HEK293 (cell line): ENCODE data around the gene TNFRSF8.

Source experiments
- CTCF ChIA-PET: fragments of 350-600 bp; formaldehyde crosslinking; extraction: SDS; loops from one replicate; lab custom pipeline; 2021; ENCODE audit warnings: antibody characterized with exemption; lab: Yijun Ruan, JAX
- POLR2A ChIA-PET: fragments of 300-600 bp; formaldehyde crosslinking; extraction: SDS; loops from one replicate; lab custom pipeline; 2020; ENCODE audit warnings: antibody characterized with exemption, inconsistent platforms; lab: Yijun Ruan, JAX
- H3K27ac ChIP-seq: fragments of 200-500 bp; sonication (Bioruptor generic); 2 replicates; pipeline ENCODE4 v1.5.1; 2014; ENCODE audit warnings: low read depth, low read length, control low read depth, inconsistent platforms; ENCODE audit errors: extremely low read depth
- H3K36me3 ChIP-seq, 2 experiments: fragments of 200-500 bp in 1 of 2; sonication (Bioruptor generic) in 1 of 2; 1 replicate in 1 of 2; 2 replicates in 1 of 2; pipeline ENCODE4 v1.5.1; 2014 to 2017; ENCODE audit warnings: inconsistent platforms in 2 of 2, low read length in 2 of 2; ENCODE audit not compliant: control insufficient read depth in 2 of 2, insufficient read depth in 1 of 2
- H3K4me1 ChIP-seq: fragments of 200-500 bp; sonication (Bioruptor generic); 2 replicates; pipeline ENCODE4 v1.5.1; 2014; ENCODE audit warnings: mild to moderate bottlenecking, low read length, inconsistent platforms; ENCODE audit not compliant: control insufficient read depth, insufficient read depth
- H3K4me3 ChIP-seq: 2 replicates; pipeline ENCODE4 v1.5.1; 2011; ENCODE audit warnings: low read depth, mild to moderate bottlenecking, control low read depth, low read length, moderate library complexity
- H3K9me3 ChIP-seq: fragments of 200-500 bp; sonication (Bioruptor generic); 2 replicates; pipeline ENCODE4 v1.5.1; 2014; ENCODE audit warnings: low read depth, low read length, inconsistent platforms; ENCODE audit not compliant: control insufficient read depth, insufficient read depth
- BCL11B ChIP-seq: fragments of 450-650 bp; formaldehyde crosslinking; IDR thresholded peaks from 2 replicates; pipeline ENCODE4 v1.5.1; 2016; ENCODE audit warnings: low read depth, missing biosample characterization, missing genetic modification characterization
- GLIS2 ChIP-seq: fragments of 450-650 bp; formaldehyde crosslinking; IDR thresholded peaks from 2 replicates; pipeline ENCODE4 v1.5.1; 2016; ENCODE audit warnings: missing biosample characterization, missing genetic modification characterization
- KLF7 ChIP-seq: fragments of 450-650 bp; formaldehyde crosslinking; IDR thresholded peaks from 2 replicates; pipeline ENCODE4 v1.5.1; 2016; ENCODE audit warnings: missing biosample characterization, missing genetic modification characterization, borderline replicate concordance
- MZF1 ChIP-seq: fragments of 450-650 bp; formaldehyde crosslinking; IDR thresholded peaks from 2 replicates; pipeline ENCODE4 v1.5.1; 2017; ENCODE audit warnings: missing biosample characterization, missing genetic modification characterization, borderline replicate concordance
- PRDM1 ChIP-seq: fragments of 450-650 bp; formaldehyde crosslinking; IDR thresholded peaks from 2 replicates; pipeline ENCODE4; 2016; ENCODE audit warnings: missing biosample characterization, missing genetic modification characterization
- RBAK ChIP-seq: fragments of 450-650 bp; formaldehyde crosslinking; IDR thresholded peaks from 2 replicates; pipeline ENCODE4 v1.5.1; 2016; ENCODE audit warnings: missing biosample characterization, missing genetic modification characterization
- YY1 ChIP-seq: fragments of 450-650 bp; formaldehyde crosslinking; IDR thresholded peaks from 2 replicates; pipeline ENCODE4 v1.5.1; 2018; ENCODE audit warnings: missing biosample characterization, missing genetic modification characterization
- ZBTB48 ChIP-seq: fragments of 450-650 bp; formaldehyde crosslinking; IDR thresholded peaks from 2 replicates; pipeline ENCODE4 v1.5.1; 2016; ENCODE audit warnings: missing biosample characterization, missing genetic modification characterization
- ZEB2 ChIP-seq: fragments of 450-650 bp; formaldehyde crosslinking; IDR thresholded peaks from 2 replicates; pipeline ENCODE4 v1.5.1; 2016; ENCODE audit warnings: missing biosample characterization, missing genetic modification characterization
- ZNF10 ChIP-seq: fragments of 450-650 bp; formaldehyde crosslinking; IDR thresholded peaks from 2 replicates; pipeline ENCODE4 v1.5.1; 2017; ENCODE audit warnings: missing biosample characterization, missing genetic modification characterization
- ZNF214 ChIP-seq: fragments of 450-650 bp; formaldehyde crosslinking; IDR thresholded peaks from 2 replicates; pipeline ENCODE4 v1.5.1; 2017; ENCODE audit warnings: missing biosample characterization, mild to moderate bottlenecking, missing genetic modification characterization, borderline replicate concordance
- ZNF37A ChIP-seq: fragments of 450-650 bp; IDR thresholded peaks from 2 replicates; pipeline ENCODE4 v1.5.1; 2018; ENCODE audit warnings: missing biosample characterization, missing genetic modification characterization
- ZNF391 ChIP-seq: fragments of 450-650 bp; formaldehyde crosslinking; IDR thresholded peaks from 2 replicates; pipeline ENCODE4 v1.5.1; 2016; ENCODE audit warnings: low read depth, missing biosample characterization, missing genetic modification characterization, borderline replicate concordance
- ZNF416 ChIP-seq: fragments of 450-650 bp; formaldehyde crosslinking; IDR thresholded peaks from 2 replicates; pipeline ENCODE4 v1.5.1; 2016; ENCODE audit warnings: missing biosample characterization, missing genetic modification characterization
- ZNF473 ChIP-seq: fragments of 450-650 bp; formaldehyde crosslinking; IDR thresholded peaks from 2 replicates; pipeline ENCODE4 v1.5.1; 2017; ENCODE audit warnings: missing biosample characterization, missing genetic modification characterization
- ZNF558 ChIP-seq: fragments of 450-650 bp; formaldehyde crosslinking; IDR thresholded peaks from 2 replicates; pipeline ENCODE4 v1.5.1; 2016; ENCODE audit warnings: missing biosample characterization, missing genetic modification characterization
- ZNF747 ChIP-seq: fragments of 450-650 bp; formaldehyde crosslinking; IDR thresholded peaks from 2 replicates; pipeline ENCODE4 v1.5.1; 2016; ENCODE audit warnings: missing biosample characterization, missing genetic modification characterization
- ZNF837 ChIP-seq: fragments of 450-650 bp; formaldehyde crosslinking; IDR thresholded peaks from 2 replicates; pipeline ENCODE4 v1.5.1; 2016; ENCODE audit warnings: missing biosample characterization, missing genetic modification characterization
- ZNF843 ChIP-seq: fragments of 450-650 bp; formaldehyde crosslinking; IDR thresholded peaks from 2 replicates; pipeline ENCODE4 v1.5.1; 2016; ENCODE audit warnings: missing biosample characterization, missing genetic modification characterization
- TF ChIP-seq, protein P1 (sequence below): fragments of 450-650 bp; formaldehyde crosslinking; IDR thresholded peaks from 2 replicates; pipeline ENCODE4 v1.5.0; 2017; ENCODE audit warnings: missing biosample characterization, missing genetic modification characterization, borderline replicate concordance
- TF ChIP-seq, protein P2 (sequence below): fragments of 450-650 bp; formaldehyde crosslinking; IDR thresholded peaks from 2 replicates; pipeline ENCODE4 v1.5.1; 2016; ENCODE audit warnings: missing biosample characterization, missing genetic modification characterization
- TF ChIP-seq, protein P3 (sequence below): fragments of 450-650 bp; formaldehyde crosslinking; IDR thresholded peaks from 2 replicates; pipeline ENCODE4 v1.5.1; 2016; ENCODE audit warnings: missing biosample characterization, missing genetic modification characterization
- TF ChIP-seq, protein P4 (sequence below): fragments of 450-650 bp; formaldehyde crosslinking; IDR thresholded peaks from 2 replicates; pipeline ENCODE4 v1.5.1; 2016; ENCODE audit warnings: missing biosample characterization, missing genetic modification characterization
- TF ChIP-seq, protein P5 (sequence below): fragments of 450-650 bp; formaldehyde crosslinking; IDR thresholded peaks from 2 replicates; pipeline ENCODE4 v1.5.1; 2016; ENCODE audit warnings: missing biosample characterization, missing genetic modification characterization
- TF ChIP-seq, protein P6 (sequence below): fragments of 450-650 bp; formaldehyde crosslinking; IDR thresholded peaks from 2 replicates; pipeline ENCODE4 v1.5.1; 2017; ENCODE audit warnings: missing biosample characterization, missing genetic modification characterization

The TNFRSF8 gene

DNA sequence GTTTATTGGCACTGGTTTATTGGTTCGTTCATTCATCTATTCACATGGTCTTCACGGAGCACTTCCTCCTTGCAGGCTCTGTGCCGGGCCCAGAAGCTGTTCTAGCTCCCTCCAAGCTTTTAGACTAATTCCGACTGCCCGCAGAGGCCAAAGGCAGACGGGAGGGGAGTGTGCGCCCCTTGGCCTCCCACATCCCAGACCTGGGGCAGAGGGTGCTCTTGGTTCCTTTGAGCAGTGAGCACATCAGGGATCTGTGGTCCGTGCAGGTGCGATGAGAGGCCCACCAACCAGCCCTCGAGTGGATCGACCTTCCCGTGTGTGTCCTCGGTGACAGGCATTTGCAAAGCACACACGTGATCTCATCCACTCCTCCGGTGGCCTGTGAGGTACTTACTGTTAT is 65.0 kb downstream of the TNFRSF8 start (continued):
- TF ChIP-seq, protein P1, sequence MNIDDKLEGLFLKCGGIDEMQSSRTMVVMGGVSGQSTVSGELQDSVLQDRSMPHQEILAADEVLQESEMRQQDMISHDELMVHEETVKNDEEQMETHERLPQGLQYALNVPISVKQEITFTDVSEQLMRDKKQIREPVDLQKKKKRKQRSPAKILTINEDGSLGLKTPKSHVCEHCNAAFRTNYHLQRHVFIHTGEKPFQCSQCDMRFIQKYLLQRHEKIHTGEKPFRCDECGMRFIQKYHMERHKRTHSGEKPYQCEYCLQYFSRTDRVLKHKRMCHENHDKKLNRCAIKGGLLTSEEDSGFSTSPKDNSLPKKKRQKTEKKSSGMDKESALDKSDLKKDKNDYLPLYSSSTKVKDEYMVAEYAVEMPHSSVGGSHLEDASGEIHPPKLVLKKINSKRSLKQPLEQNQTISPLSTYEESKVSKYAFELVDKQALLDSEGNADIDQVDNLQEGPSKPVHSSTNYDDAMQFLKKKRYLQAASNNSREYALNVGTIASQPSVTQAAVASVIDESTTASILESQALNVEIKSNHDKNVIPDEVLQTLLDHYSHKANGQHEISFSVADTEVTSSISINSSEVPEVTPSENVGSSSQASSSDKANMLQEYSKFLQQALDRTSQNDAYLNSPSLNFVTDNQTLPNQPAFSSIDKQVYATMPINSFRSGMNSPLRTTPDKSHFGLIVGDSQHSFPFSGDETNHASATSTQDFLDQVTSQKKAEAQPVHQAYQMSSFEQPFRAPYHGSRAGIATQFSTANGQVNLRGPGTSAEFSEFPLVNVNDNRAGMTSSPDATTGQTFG: no peak
- TF ChIP-seq ZNF558 (no peak), ZEB2 (tag by site-specific recombination) (no peak), ZNF747 (tag by site-specific recombination) (no peak), ZNF837 (tag by site-specific recombination) (no peak), ZNF473 (no peak), BCL11B (tag by site-specific recombination) (no peak), ZNF843 (tag by site-specific recombination) (no peak), KLF7 (tag by site-specific recombination) (no peak), RBAK (tag by site-specific recombination) (no peak)

DNA sequence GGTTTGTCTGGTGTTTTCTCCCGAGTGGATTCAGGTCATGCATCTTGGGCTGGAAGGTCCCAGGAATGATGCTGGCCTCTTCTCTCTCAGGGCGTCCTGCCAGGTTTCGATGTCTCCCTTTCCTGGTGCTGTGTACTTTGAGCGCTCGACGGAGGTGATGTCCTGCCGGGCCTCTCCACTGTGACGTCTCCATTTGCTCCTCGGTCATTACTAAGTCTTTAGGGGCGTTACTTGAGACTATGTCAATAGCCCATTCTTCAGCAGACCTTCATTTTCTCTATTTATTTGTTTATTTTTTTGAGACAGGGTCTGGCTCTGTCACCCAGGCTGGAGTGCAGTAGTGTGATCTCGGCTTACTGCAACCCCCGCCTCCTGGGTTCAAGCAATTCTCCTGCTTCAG is 66.5 kb downstream of the TNFRSF8 start:
- ChIA-PET POLR2A (no interaction called here), CTCF (interaction anchor here (0.8 to 1.1 kb wide), 2 partner anchors 12 to 50 kb away, joined by 3 to 4 read pairs; no protein-coding TSS in a partner anchor)
- H3K27ac ChIP-seq: no peak overlapping the region
- no peaks in the 10 kb centered on the region for H3K9me3 ChIP-seq
- no peaks in the 10 kb centered on the region for H3K4me1 ChIP-seq
- H3K4me3 ChIP-seq: no peak overlapping the region
- H3K36me3 ChIP-seq: no peaks in the 10 kb centered on the region
- TF ChIP-seq, protein P2, sequence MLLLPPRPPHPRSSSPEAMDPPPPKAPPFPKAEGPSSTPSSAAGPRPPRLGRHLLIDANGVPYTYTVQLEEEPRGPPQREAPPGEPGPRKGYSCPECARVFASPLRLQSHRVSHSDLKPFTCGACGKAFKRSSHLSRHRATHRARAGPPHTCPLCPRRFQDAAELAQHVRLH: no peak
- TF ChIP-seq, protein P3, sequence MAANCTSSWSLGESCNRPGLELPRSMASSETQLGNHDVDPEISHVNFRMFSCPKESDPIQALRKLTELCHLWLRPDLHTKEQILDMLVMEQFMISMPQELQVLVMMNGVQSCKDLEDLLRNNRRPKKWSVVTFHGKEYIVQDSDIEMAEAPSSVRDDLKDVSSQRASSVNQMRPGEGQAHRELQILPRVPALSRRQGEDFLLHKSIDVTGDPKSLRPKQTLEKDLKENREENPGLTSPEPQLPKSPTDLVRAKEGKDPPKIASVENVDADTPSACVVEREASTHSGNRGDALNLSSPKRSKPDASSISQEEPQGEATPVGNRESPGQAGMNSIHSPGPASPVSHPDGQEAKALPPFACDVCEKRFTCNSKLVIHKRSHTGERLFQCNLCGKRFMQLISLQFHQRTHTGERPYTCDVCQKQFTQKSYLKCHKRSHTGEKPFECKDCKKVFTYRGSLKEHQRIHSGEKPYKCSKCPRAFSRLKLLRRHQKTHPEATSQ (tag by site-specific recombination): no peak
- TF ChIP-seq ZBTB48: no peak
- TF ChIP-seq ZNF214: no peak
- TF ChIP-seq, protein P4, sequence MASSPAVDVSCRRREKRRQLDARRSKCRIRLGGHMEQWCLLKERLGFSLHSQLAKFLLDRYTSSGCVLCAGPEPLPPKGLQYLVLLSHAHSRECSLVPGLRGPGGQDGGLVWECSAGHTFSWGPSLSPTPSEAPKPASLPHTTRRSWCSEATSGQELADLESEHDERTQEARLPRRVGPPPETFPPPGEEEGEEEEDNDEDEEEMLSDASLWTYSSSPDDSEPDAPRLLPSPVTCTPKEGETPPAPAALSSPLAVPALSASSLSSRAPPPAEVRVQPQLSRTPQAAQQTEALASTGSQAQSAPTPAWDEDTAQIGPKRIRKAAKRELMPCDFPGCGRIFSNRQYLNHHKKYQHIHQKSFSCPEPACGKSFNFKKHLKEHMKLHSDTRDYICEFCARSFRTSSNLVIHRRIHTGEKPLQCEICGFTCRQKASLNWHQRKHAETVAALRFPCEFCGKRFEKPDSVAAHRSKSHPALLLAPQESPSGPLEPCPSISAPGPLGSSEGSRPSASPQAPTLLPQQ (tag by site-specific recombination): no peak
- TF ChIP-seq PRDM1: no peak
- TF ChIP-seq, protein P5, sequence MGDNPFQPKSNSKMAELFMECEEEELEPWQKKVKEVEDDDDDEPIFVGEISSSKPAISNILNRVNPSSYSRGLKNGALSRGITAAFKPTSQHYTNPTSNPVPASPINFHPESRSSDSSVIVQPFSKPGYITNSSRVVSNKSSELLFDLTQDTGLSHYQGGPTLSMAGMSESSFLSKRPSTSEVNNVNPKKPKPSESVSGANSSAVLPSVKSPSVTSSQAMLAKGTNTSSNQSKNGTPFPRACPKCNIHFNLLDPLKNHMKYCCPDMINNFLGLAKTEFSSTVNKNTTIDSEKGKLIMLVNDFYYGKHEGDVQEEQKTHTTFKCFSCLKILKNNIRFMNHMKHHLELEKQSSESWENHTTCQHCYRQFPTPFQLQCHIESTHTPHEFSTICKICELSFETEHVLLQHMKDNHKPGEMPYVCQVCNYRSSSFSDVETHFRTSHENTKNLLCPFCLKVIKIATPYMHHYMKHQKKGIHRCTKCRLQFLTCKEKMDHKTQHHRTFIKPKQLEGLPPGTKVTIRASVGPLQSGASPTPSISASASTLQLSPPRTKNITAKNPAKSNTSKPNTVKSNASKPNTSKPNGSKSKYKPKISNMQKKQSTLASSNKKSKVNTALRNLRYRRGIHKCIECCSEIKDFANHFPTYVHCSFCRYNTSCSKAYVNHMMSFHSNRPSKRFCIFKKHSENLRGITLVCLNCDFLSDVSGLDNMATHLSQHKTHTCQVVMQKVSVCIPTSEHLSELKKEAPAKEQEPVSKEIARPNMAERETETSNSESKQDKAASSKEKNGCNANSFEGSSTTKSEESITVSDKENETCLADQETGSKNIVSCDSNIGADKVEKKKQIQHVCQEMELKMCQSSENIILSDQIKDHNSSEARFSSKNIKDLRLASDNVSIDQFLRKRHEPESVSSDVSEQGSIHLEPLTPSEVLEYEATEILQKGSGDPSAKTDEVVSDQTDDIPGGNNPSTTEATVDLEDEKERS: no peak
- TF ChIP-seq ZNF391 (tag by site-specific recombination): no peak
- no peak for TF ChIP-seq MZF1 (tag by site-specific recombination)
- no peak for TF ChIP-seq YY1
- TF ChIP-seq ZNF10 (tag by site-specific recombination): no peak
- no peak for TF ChIP-seq GLIS2 (tag by site-specific recombination)
- TF ChIP-seq ZNF416 (tag by site-specific recombination): no peak
- TF ChIP-seq, protein P6, sequence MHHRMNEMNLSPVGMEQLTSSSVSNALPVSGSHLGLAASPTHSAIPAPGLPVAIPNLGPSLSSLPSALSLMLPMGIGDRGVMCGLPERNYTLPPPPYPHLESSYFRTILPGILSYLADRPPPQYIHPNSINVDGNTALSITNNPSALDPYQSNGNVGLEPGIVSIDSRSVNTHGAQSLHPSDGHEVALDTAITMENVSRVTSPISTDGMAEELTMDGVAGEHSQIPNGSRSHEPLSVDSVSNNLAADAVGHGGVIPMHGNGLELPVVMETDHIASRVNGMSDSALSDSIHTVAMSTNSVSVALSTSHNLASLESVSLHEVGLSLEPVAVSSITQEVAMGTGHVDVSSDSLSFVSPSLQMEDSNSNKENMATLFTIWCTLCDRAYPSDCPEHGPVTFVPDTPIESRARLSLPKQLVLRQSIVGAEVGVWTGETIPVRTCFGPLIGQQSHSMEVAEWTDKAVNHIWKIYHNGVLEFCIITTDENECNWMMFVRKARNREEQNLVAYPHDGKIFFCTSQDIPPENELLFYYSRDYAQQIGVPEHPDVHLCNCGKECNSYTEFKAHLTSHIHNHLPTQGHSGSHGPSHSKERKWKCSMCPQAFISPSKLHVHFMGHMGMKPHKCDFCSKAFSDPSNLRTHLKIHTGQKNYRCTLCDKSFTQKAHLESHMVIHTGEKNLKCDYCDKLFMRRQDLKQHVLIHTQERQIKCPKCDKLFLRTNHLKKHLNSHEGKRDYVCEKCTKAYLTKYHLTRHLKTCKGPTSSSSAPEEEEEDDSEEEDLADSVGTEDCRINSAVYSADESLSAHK (tag by site-specific recombination): no peak
- no peak for TF ChIP-seq ZNF37A (tag by site-specific recombination)
